SK-N-SH (cell line): ENCODE measurements around the gene PRKCA. TPM values are rescaled to one million over a fixed set of nuclear protein-coding genes. Genes with fewer than 3 reads are reported as not detected.
A peak's percentile ranks its signal among the peaks of the same experiment; 100 is the strongest.
"Not testable (repeated sequence)": the region's sequence is repeated elsewhere in the genome, so short reads cannot be mapped to it uniquely, and the experiment has no call there.

ENCODE experiments used
- CTCF ChIA-PET: fragments of 300-600, 350-600 bp; formaldehyde crosslinking; extraction: SDS; loops from one replicate; lab custom pipeline; 2021; lab: Yijun Ruan, JAX
- POLR2A ChIA-PET: fragments of 350-600 bp; sonication (Branson Sonifier 250); formaldehyde crosslinking; extraction: SDS; loops from one replicate; lab custom pipeline; 2020; ENCODE audit warnings: antibody characterized with exemption, inconsistent platforms; lab: Yijun Ruan, JAX
- DNase-seq: peaks from one replicate; pipeline ENCODE4 v3.0.0; 2012
- H2AFZ ChIP-seq: fragments of 200-600 bp; sonication (generic); 2 replicates; pipeline ENCODE4 v1.8.1; 2016; ENCODE audit warnings: antibody characterized with exemption, mild to moderate bottlenecking, low read depth
- H3F3A ChIP-seq: fragments of 200-600 bp; sonication (generic); replicated peaks from 2 replicates; pipeline ENCODE3; 2016; ENCODE audit warnings: antibody characterized with exemption, mild to moderate bottlenecking; ENCODE audit not compliant: insufficient read depth
- H3K27ac ChIP-seq, 2 experiments: fragments of 200-500 bp in 1 of 2; fragments of 200-600 bp in 1 of 2; sonication (Bioruptor generic) in 1 of 2; sonication (generic), shearing (Covaris generic) in 1 of 2; 2 replicates each; pipeline versions ENCODE4 v1.5.1 to v1.6.1; 2014 to 2016; ENCODE audit warnings: low read depth in 2 of 2, inconsistent platforms in 1 of 2, low read length in 1 of 2, mild to moderate bottlenecking in 1 of 2, mixed read lengths in 1 of 2
- H3K27me3 ChIP-seq: fragments of 200-600 bp; sonication (generic), shearing (Covaris generic); 2 replicates; pipeline ENCODE4 v1.6.1; 2016; ENCODE audit warnings: mixed run types; ENCODE audit not compliant: insufficient read depth
- H3K36me3 ChIP-seq, 2 experiments: fragments of 200-500 bp in 1 of 2; fragments of 200-600 bp in 1 of 2; sonication (Bioruptor generic) in 1 of 2; sonication (generic) in 1 of 2; replicated peaks in 1 of 2; 2 replicates each; pipeline versions ENCODE3 to v1.5.1; 2014 to 2016; ENCODE audit warnings: low read length in 1 of 2, mild to moderate bottlenecking in 1 of 2; ENCODE audit not compliant: insufficient read depth in 2 of 2, control insufficient read depth in 1 of 2
- H3K4me1 ChIP-seq, 2 experiments: fragments of 200-500 bp in 1 of 2; fragments of 200-600 bp in 1 of 2; sonication (Bioruptor generic) in 1 of 2; sonication (generic), shearing (Covaris generic) in 1 of 2; 2 replicates each; pipeline versions ENCODE4 v1.5.1 to v1.6.1; 2014 to 2016; ENCODE audit warnings: low read depth in 1 of 2, low read length in 1 of 2, mixed run types in 1 of 2; ENCODE audit not compliant: insufficient read depth in 2 of 2, control insufficient read depth in 1 of 2
- H3K4me2 ChIP-seq: fragments of 200-600 bp; sonication (generic), shearing (Covaris generic); 2 replicates; pipeline ENCODE4 v1.6.1; 2017; ENCODE audit warnings: mixed run types
- H3K4me3 ChIP-seq, 2 experiments: fragments of 200-500 bp in 1 of 2; fragments of 200-600 bp in 1 of 2; sonication (Bioruptor generic) in 1 of 2; sonication (generic), shearing (Covaris generic) in 1 of 2; 2 replicates each; pipeline versions ENCODE4 v1.5.1 to v1.8.1; 2014 to 2016; ENCODE audit warnings: low read depth in 2 of 2, inconsistent platforms in 1 of 2, low read length in 1 of 2, mild to moderate bottlenecking in 1 of 2, mixed read lengths in 1 of 2, moderate library complexity in 1 of 2
- H3K79me2 ChIP-seq: fragments of 200-600 bp; sonication (generic); 2 replicates; pipeline ENCODE4 v1.8.1; 2017; ENCODE audit warnings: mild to moderate bottlenecking; ENCODE audit not compliant: insufficient read depth
- H3K9ac ChIP-seq: fragments of 200-600 bp; sonication (generic); 2 replicates; pipeline ENCODE4 v1.6.1; 2017; ENCODE audit warnings: mixed run types
- H3K9me2 ChIP-seq: fragments of 200-600 bp; sonication (generic); 2 replicates; pipeline ENCODE4 v1.6.1; 2017; ENCODE audit warnings: mixed run types
- H3K9me3 ChIP-seq: fragments of 200-600 bp; sonication (generic); 2 replicates; pipeline ENCODE4 v1.6.1; 2017; ENCODE audit warnings: mixed run types, mild to moderate bottlenecking, moderate library complexity
- H4K20me1 ChIP-seq: fragments of 200-600 bp; sonication (generic); 2 replicates; pipeline ENCODE4 v1.6.1; 2017; ENCODE audit warnings: mild to moderate bottlenecking, mixed run types; ENCODE audit not compliant: insufficient read depth
- EP300 ChIP-seq, 2 experiments: IDR thresholded peaks; 2 replicates each; pipeline versions ENCODE4 v1.4.0 to v1.6.1; 2012; ENCODE audit warnings: borderline replicate concordance in 1 of 2, low read depth in 1 of 2, low read length in 1 of 2
- FOSL2 ChIP-seq: IDR thresholded peaks from 2 replicates; pipeline ENCODE4 v1.4.0; 2012; ENCODE audit warnings: low read depth, mild to moderate bottlenecking, moderate library complexity, borderline replicate concordance
- GABPA ChIP-seq: IDR thresholded peaks from 2 replicates; pipeline ENCODE4 v1.4.0; 2012; ENCODE audit warnings: low read depth, mild to moderate bottlenecking
- MXI1 ChIP-seq: IDR thresholded peaks from 2 replicates; pipeline ENCODE4 v1.6.1; 2012; ENCODE audit warnings: mild to moderate bottlenecking, low read depth, low read length, improper control_type of control experiment
- SIN3A ChIP-seq: IDR thresholded peaks from 2 replicates; pipeline ENCODE4 v1.6.1; 2012; ENCODE audit warnings: low read depth, mild to moderate bottlenecking, low read length, moderate library complexity, borderline replicate concordance
- SMC3 ChIP-seq: IDR thresholded peaks from 2 replicates; pipeline ENCODE4 v1.6.1; 2012; ENCODE audit warnings: low read depth, low read length, improper control_type of control experiment
- TAF1 ChIP-seq: IDR thresholded peaks from 2 replicates; pipeline ENCODE4 v1.6.1; 2012; ENCODE audit warnings: low read depth, mild to moderate bottlenecking, low read length, moderate library complexity, borderline replicate concordance
- TCF12 ChIP-seq: IDR thresholded peaks from 2 replicates; pipeline ENCODE4 v1.4.0; 2012
- WGBS: methylation state at CpG from one replicate; pipeline ENCODE4 v1.1.6; 2017; ENCODE audit warnings: low lambda C conversion rate; 5-methylcytosine and 5-hydroxymethylcytosine counted together
- polyA plus RNA-seq, 3 experiments: library from polyadenylated mRNA; depleted of rRNA; stranded (reverse); fragments of >200 nt; gene quantifications; 2 replicates each; pipeline ENCODE4 v1.2.3, GENCODE V29; 2012
- TF ChIP-seq, protein P1 (sequence below): fragments of 150-350 bp; IDR thresholded peaks from 2 replicates; pipeline ENCODE4 v1.6.1; 2016; ENCODE audit warnings: mild to moderate bottlenecking, low read depth, low read length
- TF ChIP-seq, protein P2 (sequence below): IDR thresholded peaks from 2 replicates; pipeline ENCODE4 v1.4.0; 2012; ENCODE audit warnings: low read depth
- TF ChIP-seq, protein P3 (sequence below): fragments of 150-350 bp; IDR thresholded peaks from 2 replicates; pipeline ENCODE4 v1.6.1; 2017; ENCODE audit warnings: antibody characterized with exemption, low read length, low read depth, borderline replicate concordance
- TF ChIP-seq, protein P4 (sequence below): fragments of 200-600 bp; sonication (generic); IDR thresholded peaks from 2 replicates; pipeline ENCODE4 v1.6.1; 2017; ENCODE audit warnings: antibody characterized with exemption, mild to moderate bottlenecking, moderate library complexity
- TF ChIP-seq, protein P5 (sequence below): IDR thresholded peaks from 2 replicates; pipeline ENCODE4 v1.4.0; 2012; ENCODE audit warnings: low read depth, borderline replicate concordance

The PRKCA gene
- polyA plus RNA-seq, 1 of the 3 experiments (the other 2 are of a cell fraction) = 108 TPM

DNA sequence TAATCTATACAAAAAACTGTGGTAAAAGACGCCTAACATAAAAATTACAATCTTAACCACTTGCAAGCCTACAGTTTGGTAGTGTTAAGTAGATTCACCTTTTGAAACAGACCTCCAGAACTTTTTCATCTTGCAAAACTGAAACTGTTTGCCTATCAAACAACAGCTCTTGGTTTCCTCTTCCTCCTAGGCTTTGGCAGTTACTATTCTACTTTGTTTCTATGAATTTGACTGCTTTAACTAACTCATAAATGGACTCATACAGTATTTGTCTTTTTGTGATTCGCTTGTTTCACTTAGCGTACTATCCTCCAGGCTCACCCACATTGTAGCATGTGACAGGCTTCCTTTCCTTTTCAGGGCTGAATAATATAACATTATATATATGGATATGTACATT lies 97.0 kb downstream of the PRKCA start:
- Histone ChIP-seq H3K27me3 (no peaks in the 10 kb centered on the region), H3K4me1 (peaks cover 8 to 38% of the 10 kb centered on the region in 2 experiments; a peak in 3 of 4 replicates), H4K20me1 (peaks cover 88% of the 10 kb centered on the region), H3K9me2 (no peaks in the 10 kb centered on the region), H3F3A (peaks cover 30% of the 10 kb centered on the region), H3K9me3 (no peaks in the 10 kb centered on the region), H3K9ac (no peak overlapping the region), H3K4me3 (no peak overlapping the region), H2AFZ (no peak overlapping the region), H3K4me2 (no peak overlapping the region), H3K27ac (peak overlapping the region in 1 of 2 experiments; percentile 98; a peak in 2 of 4 replicates), H3K79me2 (peaks cover 100% of the 10 kb centered on the region), H3K36me3 (peaks cover 0 to 43% of the 10 kb centered on the region in 2 experiments)
- ChIA-PET POLR2A (no interaction called here), CTCF (interaction anchor here (0.7 to 1.5 kb wide), 4 partner anchors 8 to 100 kb away, joined by 3 to 4 read pairs (median 3); no protein-coding TSS in a partner anchor)
- TF ChIP-seq GABPA = no peak
- TF ChIP-seq, protein P1, sequence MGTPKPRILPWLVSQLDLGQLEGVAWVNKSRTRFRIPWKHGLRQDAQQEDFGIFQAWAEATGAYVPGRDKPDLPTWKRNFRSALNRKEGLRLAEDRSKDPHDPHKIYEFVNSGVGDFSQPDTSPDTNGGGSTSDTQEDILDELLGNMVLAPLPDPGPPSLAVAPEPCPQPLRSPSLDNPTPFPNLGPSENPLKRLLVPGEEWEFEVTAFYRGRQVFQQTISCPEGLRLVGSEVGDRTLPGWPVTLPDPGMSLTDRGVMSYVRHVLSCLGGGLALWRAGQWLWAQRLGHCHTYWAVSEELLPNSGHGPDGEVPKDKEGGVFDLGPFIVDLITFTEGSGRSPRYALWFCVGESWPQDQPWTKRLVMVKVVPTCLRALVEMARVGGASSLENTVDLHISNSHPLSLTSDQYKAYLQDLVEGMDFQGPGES = no peak
- no peak for TF ChIP-seq FOSL2
- TF ChIP-seq SIN3A = no peak
- no peak for TF ChIP-seq TCF12
- TF ChIP-seq, protein P2, sequence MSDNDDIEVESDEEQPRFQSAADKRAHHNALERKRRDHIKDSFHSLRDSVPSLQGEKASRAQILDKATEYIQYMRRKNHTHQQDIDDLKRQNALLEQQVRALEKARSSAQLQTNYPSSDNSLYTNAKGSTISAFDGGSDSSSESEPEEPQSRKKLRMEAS = no peak
- TF ChIP-seq MXI1 = no peak
- no peak for TF ChIP-seq EP300 (IDR thresholded peaks at IDR 0.05; ENCODE audit: borderline replicate concordance in 1 of 2, low read depth in 1 of 2, low read length in 1 of 2)
- WGBS = 96% methylated on average over 3 of the region's 3 CpGs
- DNase-seq = no peak

DNA sequence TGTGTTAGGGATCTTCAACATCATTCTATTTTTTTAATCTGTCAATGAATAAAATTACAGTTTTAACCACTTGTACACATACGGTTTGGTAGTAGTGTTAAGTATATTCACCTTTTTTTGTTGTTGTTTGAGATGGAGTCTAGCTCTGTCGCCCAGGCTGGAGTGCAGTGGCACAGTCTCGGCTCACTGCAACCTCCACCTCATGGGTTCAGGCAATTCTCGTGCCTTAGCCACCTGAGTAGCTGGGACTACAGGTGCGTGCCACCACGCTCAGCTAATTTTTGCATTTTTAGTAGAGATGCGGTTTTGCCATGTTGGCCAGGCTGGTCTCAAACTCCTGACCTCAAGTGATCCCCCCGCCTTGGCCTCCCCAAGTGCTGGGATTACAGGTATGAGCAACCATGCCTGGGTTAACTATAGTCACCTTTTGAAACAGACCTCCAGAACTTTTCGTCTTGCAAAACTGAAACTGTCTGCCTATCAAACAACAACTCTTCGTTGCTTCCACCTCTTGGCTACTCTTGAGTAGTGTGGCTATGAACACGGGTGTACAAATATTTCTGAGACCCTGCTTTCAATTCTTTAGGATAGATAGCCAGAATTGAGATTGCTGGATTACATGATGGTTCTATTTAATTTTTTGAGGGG lies 97.8 kb downstream of the PRKCA start:
- Histone ChIP-seq H3K79me2 (peaks cover 100% of the 10 kb centered on the region), H3K27ac (peak overlapping the region in 1 of 2 experiments; percentile 98; a peak in 1 of 4 replicates), H3K4me1 (peaks cover 11 to 44% of the 10 kb centered on the region in 2 experiments; a peak in 3 of 4 replicates), H4K20me1 (peaks cover 86% of the 10 kb centered on the region), H3K36me3 (peaks cover 0 to 43% of the 10 kb centered on the region in 2 experiments), H3F3A (peaks cover 23% of the 10 kb centered on the region)
- H3K27me3 ChIP-seq, H3K9me3 ChIP-seq, H3K4me2 ChIP-seq, POLR2A ChIA-PET, DNase-seq, H3K9ac ChIP-seq, H3K9me2 ChIP-seq, H3K4me3 ChIP-seq, H2AFZ ChIP-seq: not testable (repeated sequence)
- whole genome bisulfite sequencing = 95% methylated on average over 11 of the region's 11 CpGs
- CTCF ChIA-PET = interaction anchor here (1.3 to 1.5 kb wide), 2 partner anchors 26 to 73 kb away, joined by 3 read pairs; no protein-coding TSS in a partner anchor

DNA sequence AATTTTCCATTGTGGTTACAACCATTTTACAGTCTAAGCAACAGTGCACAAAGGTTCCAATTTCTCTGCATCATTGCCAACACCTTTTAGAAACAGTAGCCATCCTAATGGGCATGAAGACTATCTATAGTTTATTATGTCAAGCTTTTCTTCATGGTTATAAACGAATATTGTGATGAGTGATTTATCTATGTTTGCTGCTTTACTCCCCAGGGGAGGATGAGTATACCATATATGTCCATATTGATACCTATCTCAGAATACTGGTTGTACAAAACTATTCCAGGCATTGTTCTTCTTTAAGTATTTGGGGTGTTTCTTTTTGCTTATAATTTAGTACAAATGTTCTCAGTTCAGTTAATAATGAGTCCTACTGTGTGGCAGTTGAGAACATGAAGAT lies 98.3 kb downstream of the PRKCA start:
- WGBS = 0% methylated on average over 1 of the region's 1 CpG
- H4K20me1 ChIP-seq = peaks cover 87% of the 10 kb centered on the region
- POLR2A ChIA-PET = no interaction called here
- no peak overlapping the region for H3K4me3 ChIP-seq
- no peak overlapping the region for H3K4me2 ChIP-seq
- H3K79me2 ChIP-seq = peaks cover 100% of the 10 kb centered on the region
- H3K36me3 ChIP-seq = peaks cover 0 to 43% of the 10 kb centered on the region in 2 experiments
- H2AFZ ChIP-seq = no peak overlapping the region
- no peaks in the 10 kb centered on the region for H3K9me2 ChIP-seq
- H3F3A ChIP-seq = peaks cover 17% of the 10 kb centered on the region
- no peak for DNase-seq
- CTCF ChIA-PET = interaction anchor here (1.3 kb wide), 1 partner anchor 74 kb away, joined by 3 read pairs; no protein-coding TSS in a partner anchor
- no peak overlapping the region for H3K9ac ChIP-seq
- H3K27me3 ChIP-seq = no peaks in the 10 kb centered on the region
- H3K27ac ChIP-seq = no peak overlapping the region
- H3K9me3 ChIP-seq = no peaks in the 10 kb centered on the region
- H3K4me1 ChIP-seq = peaks cover 16 to 45% of the 10 kb centered on the region in 2 experiments; a peak in 3 of 4 replicates
- TF ChIP-seq TCF12 = no peak
- TF ChIP-seq, protein P3, sequence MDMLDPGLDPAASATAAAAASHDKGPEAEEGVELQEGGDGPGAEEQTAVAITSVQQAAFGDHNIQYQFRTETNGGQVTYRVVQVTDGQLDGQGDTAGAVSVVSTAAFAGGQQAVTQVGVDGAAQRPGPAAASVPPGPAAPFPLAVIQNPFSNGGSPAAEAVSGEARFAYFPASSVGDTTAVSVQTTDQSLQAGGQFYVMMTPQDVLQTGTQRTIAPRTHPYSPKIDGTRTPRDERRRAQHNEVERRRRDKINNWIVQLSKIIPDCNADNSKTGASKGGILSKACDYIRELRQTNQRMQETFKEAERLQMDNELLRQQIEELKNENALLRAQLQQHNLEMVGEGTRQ = no peak
- TF ChIP-seq TAF1 = no peak
- no peak for TF ChIP-seq EP300 (IDR thresholded peaks at IDR 0.05; ENCODE audit: borderline replicate concordance in 1 of 2, low read depth in 1 of 2, low read length in 1 of 2)
- no peak for TF ChIP-seq SMC3
- TF ChIP-seq, protein P4, sequence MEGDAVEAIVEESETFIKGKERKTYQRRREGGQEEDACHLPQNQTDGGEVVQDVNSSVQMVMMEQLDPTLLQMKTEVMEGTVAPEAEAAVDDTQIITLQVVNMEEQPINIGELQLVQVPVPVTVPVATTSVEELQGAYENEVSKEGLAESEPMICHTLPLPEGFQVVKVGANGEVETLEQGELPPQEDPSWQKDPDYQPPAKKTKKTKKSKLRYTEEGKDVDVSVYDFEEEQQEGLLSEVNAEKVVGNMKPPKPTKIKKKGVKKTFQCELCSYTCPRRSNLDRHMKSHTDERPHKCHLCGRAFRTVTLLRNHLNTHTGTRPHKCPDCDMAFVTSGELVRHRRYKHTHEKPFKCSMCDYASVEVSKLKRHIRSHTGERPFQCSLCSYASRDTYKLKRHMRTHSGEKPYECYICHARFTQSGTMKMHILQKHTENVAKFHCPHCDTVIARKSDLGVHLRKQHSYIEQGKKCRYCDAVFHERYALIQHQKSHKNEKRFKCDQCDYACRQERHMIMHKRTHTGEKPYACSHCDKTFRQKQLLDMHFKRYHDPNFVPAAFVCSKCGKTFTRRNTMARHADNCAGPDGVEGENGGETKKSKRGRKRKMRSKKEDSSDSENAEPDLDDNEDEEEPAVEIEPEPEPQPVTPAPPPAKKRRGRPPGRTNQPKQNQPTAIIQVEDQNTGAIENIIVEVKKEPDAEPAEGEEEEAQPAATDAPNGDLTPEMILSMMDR = no peak
- no peak for TF ChIP-seq GABPA
- TF ChIP-seq, protein P5, sequence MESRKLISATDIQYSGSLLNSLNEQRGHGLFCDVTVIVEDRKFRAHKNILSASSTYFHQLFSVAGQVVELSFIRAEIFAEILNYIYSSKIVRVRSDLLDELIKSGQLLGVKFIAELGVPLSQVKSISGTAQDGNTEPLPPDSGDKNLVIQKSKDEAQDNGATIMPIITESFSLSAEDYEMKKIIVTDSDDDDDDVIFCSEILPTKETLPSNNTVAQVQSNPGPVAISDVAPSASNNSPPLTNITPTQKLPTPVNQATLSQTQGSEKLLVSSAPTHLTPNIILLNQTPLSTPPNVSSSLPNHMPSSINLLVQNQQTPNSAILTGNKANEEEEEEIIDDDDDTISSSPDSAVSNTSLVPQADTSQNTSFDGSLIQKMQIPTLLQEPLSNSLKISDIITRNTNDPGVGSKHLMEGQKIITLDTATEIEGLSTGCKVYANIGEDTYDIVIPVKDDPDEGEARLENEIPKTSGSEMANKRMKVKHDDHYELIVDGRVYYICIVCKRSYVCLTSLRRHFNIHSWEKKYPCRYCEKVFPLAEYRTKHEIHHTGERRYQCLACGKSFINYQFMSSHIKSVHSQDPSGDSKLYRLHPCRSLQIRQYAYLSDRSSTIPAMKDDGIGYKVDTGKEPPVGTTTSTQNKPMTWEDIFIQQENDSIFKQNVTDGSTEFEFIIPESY = no peak
